OCI-LY3 (cell line): ENCODE measurements around the gene H1-8.

ENCODE experiments used
- H2AFZ ChIP-seq: fragments of 200-600, 300-600 bp; shearing (Covaris generic); 2 replicates; pipeline ENCODE4 v1.6.0; 2014; ENCODE audit warnings: antibody characterized with exemption, low read depth, low read length
- H3K27ac ChIP-seq: fragments of 200-600, 300-600 bp; sonication (generic); 2 replicates; pipeline ENCODE4 v1.5.1; 2014; ENCODE audit warnings: mild to moderate bottlenecking, low read length, moderate library complexity, mixed read lengths
- H3K27me3 ChIP-seq: fragments of 200-600, 300-600 bp; sonication (generic); 2 replicates; pipeline ENCODE4 v1.6.1; 2014; ENCODE audit warnings: low read depth, low read length, mixed read lengths
- H3K36me3 ChIP-seq: fragments of 200-600, 300-600 bp; sonication (generic); replicated peaks from 2 replicates; pipeline ENCODE3; 2014; ENCODE audit warnings: low read depth, low read length, mixed read lengths
- H3K4me1 ChIP-seq: fragments of 300-600, 200-600 bp; sonication (generic); 2 replicates; pipeline ENCODE4 v1.6.1; 2014; ENCODE audit warnings: low read length, mixed read lengths
- H3K4me2 ChIP-seq: fragments of 200-600, 300-600 bp; sonication (generic); 2 replicates; pipeline ENCODE4 v1.6.1; 2014; ENCODE audit warnings: low read length, mixed read lengths
- H3K4me3 ChIP-seq: fragments of 300-600, 200-600 bp; sonication (generic); 2 replicates; pipeline ENCODE4 v1.5.1; 2014; ENCODE audit warnings: antibody characterized with exemption, mild to moderate bottlenecking, low read length, moderate library complexity
- H3K79me2 ChIP-seq: fragments of 300-600, 200-600 bp; shearing (Covaris generic); 2 replicates; pipeline ENCODE4 v1.6.1; 2014; ENCODE audit warnings: mild to moderate bottlenecking, low read length, mixed read lengths
- H3K9ac ChIP-seq: fragments of 300-600, 200-600 bp; shearing (Covaris generic); 2 replicates; pipeline ENCODE4 v1.6.0; 2014; ENCODE audit warnings: mild to moderate bottlenecking, low read length, moderate library complexity
- H3K9me3 ChIP-seq: fragments of 200-600, 300-600 bp; shearing (Covaris generic); 2 replicates; pipeline ENCODE4 v1.6.1; 2014; ENCODE audit warnings: low read length, mixed read lengths; ENCODE audit not compliant: insufficient read depth
- H4K20me1 ChIP-seq: fragments of 200-600, 300-600 bp; sonication (generic); 2 replicates; pipeline ENCODE4 v1.6.1; 2016; ENCODE audit warnings: low read length, mixed read lengths; ENCODE audit not compliant: insufficient read depth
- EZH2phosphoT487 ChIP-seq: fragments of 200-600 bp; shearing (Covaris generic); IDR thresholded peaks from 2 replicates; pipeline ENCODE4 v1.6.1; 2018; ENCODE audit warnings: antibody characterized with exemption, mixed run types, low read depth
- TF ChIP-seq, protein P1 (sequence below): fragments of 200-600, 300-600 bp; sonication (generic); IDR thresholded peaks from 2 replicates; pipeline ENCODE4 v1.5.1; 2014; ENCODE audit warnings: antibody characterized with exemption, low read length, low read depth

The H1-8 gene

DNA sequence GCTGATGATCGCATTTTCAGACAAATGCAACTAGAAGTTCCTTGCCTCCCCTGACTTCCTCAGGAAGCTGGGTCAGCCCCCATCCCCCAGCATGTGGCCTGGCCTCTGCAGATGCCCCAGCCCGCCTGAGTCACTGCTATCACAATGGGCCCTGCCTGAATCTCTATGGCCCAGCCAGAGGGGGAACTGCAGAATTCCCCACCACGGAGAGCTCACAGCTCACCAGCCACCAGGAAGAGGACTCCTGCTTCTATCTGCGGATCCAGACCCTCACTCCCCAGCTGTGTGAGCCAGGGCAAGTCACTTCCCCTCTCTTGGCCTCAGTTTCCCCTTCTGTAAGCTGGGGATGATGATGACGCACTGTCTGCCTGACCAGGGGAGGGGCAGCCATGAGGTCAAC is 56.6 kb downstream of the H1-8 start:
- Histone ChIP-seq H3K27me3 (no peaks in the 10 kb centered on the region), H2AFZ (no peak overlapping the region), H3K4me3 (no peak overlapping the region), H3K4me2 (no peak overlapping the region), H3K9me3 (no peaks in the 10 kb centered on the region), H4K20me1 (no peaks in the 10 kb centered on the region), H3K79me2 (no peaks in the 10 kb centered on the region), H3K27ac (no peak overlapping the region), H3K36me3 (no peaks in the 10 kb centered on the region), H3K4me1 (no peaks in the 10 kb centered on the region), H3K9ac (no peak overlapping the region)
- TF ChIP-seq, protein P1, sequence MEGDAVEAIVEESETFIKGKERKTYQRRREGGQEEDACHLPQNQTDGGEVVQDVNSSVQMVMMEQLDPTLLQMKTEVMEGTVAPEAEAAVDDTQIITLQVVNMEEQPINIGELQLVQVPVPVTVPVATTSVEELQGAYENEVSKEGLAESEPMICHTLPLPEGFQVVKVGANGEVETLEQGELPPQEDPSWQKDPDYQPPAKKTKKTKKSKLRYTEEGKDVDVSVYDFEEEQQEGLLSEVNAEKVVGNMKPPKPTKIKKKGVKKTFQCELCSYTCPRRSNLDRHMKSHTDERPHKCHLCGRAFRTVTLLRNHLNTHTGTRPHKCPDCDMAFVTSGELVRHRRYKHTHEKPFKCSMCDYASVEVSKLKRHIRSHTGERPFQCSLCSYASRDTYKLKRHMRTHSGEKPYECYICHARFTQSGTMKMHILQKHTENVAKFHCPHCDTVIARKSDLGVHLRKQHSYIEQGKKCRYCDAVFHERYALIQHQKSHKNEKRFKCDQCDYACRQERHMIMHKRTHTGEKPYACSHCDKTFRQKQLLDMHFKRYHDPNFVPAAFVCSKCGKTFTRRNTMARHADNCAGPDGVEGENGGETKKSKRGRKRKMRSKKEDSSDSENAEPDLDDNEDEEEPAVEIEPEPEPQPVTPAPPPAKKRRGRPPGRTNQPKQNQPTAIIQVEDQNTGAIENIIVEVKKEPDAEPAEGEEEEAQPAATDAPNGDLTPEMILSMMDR: no peak
- no peak for TF ChIP-seq EZH2phosphoT487

DNA sequence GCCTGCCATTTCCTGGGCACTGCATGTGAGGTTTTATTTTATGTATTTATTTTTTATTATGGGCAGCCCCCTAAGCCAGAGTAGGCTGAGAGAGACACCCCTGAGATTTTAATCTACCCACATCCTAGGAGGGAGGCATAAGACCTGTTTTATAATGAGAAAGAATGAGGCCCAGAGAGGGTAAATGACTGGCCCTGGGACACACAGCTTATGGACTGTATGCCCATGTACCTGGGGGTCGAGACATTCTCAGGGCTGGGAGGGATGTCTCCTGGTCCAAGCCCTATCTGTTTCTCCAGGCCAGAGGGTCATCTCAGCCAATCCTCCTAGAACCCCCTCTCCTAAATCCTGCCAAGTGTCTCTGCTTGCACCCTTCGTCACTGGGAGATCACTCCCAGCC is 57.4 kb downstream of the H1-8 start:
- no peak overlapping the region for H3K4me2 ChIP-seq
- no peak overlapping the region for H3K9ac ChIP-seq
- no peaks in the 10 kb centered on the region for H3K27me3 ChIP-seq
- no peaks in the 10 kb centered on the region for H4K20me1 ChIP-seq
- H3K9me3 ChIP-seq: no peaks in the 10 kb centered on the region
- H3K4me3 ChIP-seq: no peak overlapping the region
- no peaks in the 10 kb centered on the region for H3K36me3 ChIP-seq
- no peak overlapping the region for H2AFZ ChIP-seq
- no peaks in the 10 kb centered on the region for H3K79me2 ChIP-seq
- H3K27ac ChIP-seq: no peak overlapping the region
- TF ChIP-seq EZH2phosphoT487: no peak
- TF ChIP-seq, protein P1: no peak
- H3K4me1 ChIP-seq: no peaks in the 10 kb centered on the region
